CD1c-positive myeloid dendritic cell (primary cell): Measurements from ENCODE around the gene PAK5.

Experiments used
- DNase-seq: peaks from one replicate; pipeline ENCODE4 v3.0.0-alpha.2; 2016; ENCODE audit errors: extremely low spot score

Gene PAK5

GRCh38 chr20:9616455-9616805 is 222.4 kb downstream of the PAK5 start:
- DNase-seq: no peak

GRCh38 chr20:9615766-9616454 is 223.0 kb downstream of the PAK5 start:
- DNase-seq: peak; percentile 86

- no peak for DNase-seq
Observed at GRCh38 chr20:9615118-9615517, 223.8 kb downstream of the PAK5 start.

GRCh38 chr20:9613871-9614270 is 225.0 kb downstream of the PAK5 start:
- no peak for DNase-seq

- DNase-seq: no peak
Observed at GRCh38 chr20:9611921-9612320, 227.0 kb downstream of the PAK5 start.

- DNase-seq: no peak
Observed at GRCh38 chr20:9610665-9611064, 228.2 kb downstream of the PAK5 start.

GRCh38 chr20:9609887-9610502 is 228.9 kb downstream of the PAK5 start:
- DNase-seq: peak; percentile 84

GRCh38 chr20:9608639-9609340 is 230.1 kb downstream of the PAK5 start:
- no peak for DNase-seq

GRCh38 chr20:9602847-9603183 is 236.1 kb downstream of the PAK5 start:
- DNase-seq: no peak

- DNase-seq: no peak
Observed at GRCh38 chr20:9600562-9600961, 238.3 kb downstream of the PAK5 start.

- DNase-seq: no peak
Observed at GRCh38 chr20:9597547-9597946, 241.3 kb downstream of the PAK5 start.

GRCh38 chr20:9595763-9596162 is 243.1 kb downstream of the PAK5 start:
- DNase-seq: no peak

- no peak for DNase-seq
Observed at GRCh38 chr20:9594284-9594875, 244.5 kb downstream of the PAK5 start.

GRCh38 chr20:9592419-9592818 is 246.5 kb downstream of the PAK5 start:
- DNase-seq: no peak

GRCh38 chr20:9591080-9591479 is 247.8 kb downstream of the PAK5 start:
- DNase-seq: no peak

- no peak for DNase-seq
Observed at GRCh38 chr20:9590189-9590588, 248.7 kb downstream of the PAK5 start.

- no peak for DNase-seq
Observed at GRCh38 chr20:9588706-9589105, 250.2 kb downstream of the PAK5 start.

GRCh38 chr20:9583151-9583550 is 255.7 kb downstream of the PAK5 start:
- DNase-seq: no peak

- DNase-seq: no peak
Observed at GRCh38 chr20:9582137-9582536, 256.7 kb downstream of the PAK5 start.

GRCh38 chr20:9581509-9581908 is 257.4 kb downstream of the PAK5 start:
- DNase-seq: peak; percentile 35

GRCh38 chr20:9578594-9578993 is 260.3 kb downstream of the PAK5 start:
- DNase-seq: peak; percentile 6

- DNase-seq: no peak
Observed at GRCh38 chr20:9577397-9577796, 261.5 kb downstream of the PAK5 start.

GRCh38 chr20:9576695-9577094 is 262.2 kb downstream of the PAK5 start:
- no peak for DNase-seq
